OCI-LY7 (cell line): ENCODE data around the gene ZNF462. TPM values are rescaled to one million over a fixed set of nuclear protein-coding genes. Genes with fewer than 3 reads are reported as not detected.

ENCODE experiments used
- BruUV-seq: library from RNA; stranded (reverse); fragments of 400-500 nt; replicated peaks from 2 replicates; lab custom pipeline; 2021; lab: Mats Ljungman, UMichigan
- CTCF ChIA-PET: fragments of 300-600 bp; sonication (Branson Sonifier 250); formaldehyde crosslinking; loops from one replicate; lab custom pipeline; 2022; ENCODE audit warnings: antibody characterized with exemption; ENCODE audit not compliant: unreplicated experiment; lab: Charles Lee
- POLR2A ChIA-PET: fragments of 300-600 bp; sonication (Branson Sonifier 250); formaldehyde crosslinking; loops from one replicate; lab custom pipeline; 2022; ENCODE audit warnings: antibody characterized with exemption; lab: Charles Lee
- DNase-seq: peaks from one replicate; pipeline ENCODE4 v3.0.0-alpha.2; 2015; ENCODE audit warnings: low spot score
- H2AFZ ChIP-seq: fragments of 200-600 bp; sonication (generic), shearing (Covaris generic); 2 replicates; pipeline ENCODE4 v1.6.1; 2014; ENCODE audit warnings: mild to moderate bottlenecking, antibody characterized with exemption, low read length, moderate library complexity
- H3K27ac ChIP-seq: fragments of 200-600 bp; sonication (generic); 2 replicates; pipeline ENCODE4 v1.5.1; 2014; ENCODE audit warnings: mixed run types, low read depth, mild to moderate bottlenecking, moderate library complexity, low read length, inconsistent platforms; ENCODE audit not compliant: poor library complexity, severe bottlenecking
- H3K36me3 ChIP-seq: fragments of 200-600 bp; sonication (generic); 2 replicates; pipeline ENCODE4 v1.6.1; 2014; ENCODE audit warnings: mild to moderate bottlenecking, antibody characterized with exemption, low read length, moderate library complexity, mixed read lengths; ENCODE audit not compliant: insufficient read depth
- H3K4me1 ChIP-seq: fragments of 200-600 bp; sonication (generic); 2 replicates; pipeline ENCODE4 v1.5.1; 2014; ENCODE audit warnings: mild to moderate bottlenecking, low read length; ENCODE audit not compliant: insufficient read depth, poor library complexity, severe bottlenecking
- H3K4me2 ChIP-seq: fragments of 200-600 bp; sonication (generic); 2 replicates; pipeline ENCODE4 v1.6.1; 2014; ENCODE audit warnings: mild to moderate bottlenecking, low read length
- H3K4me3 ChIP-seq: fragments of 200-600 bp; sonication (generic); 2 replicates; pipeline ENCODE4 v1.5.1; 2014; ENCODE audit warnings: mild to moderate bottlenecking, low read depth, low read length; ENCODE audit not compliant: poor library complexity, severe bottlenecking
- H3K79me2 ChIP-seq: fragments of 200-600 bp; sonication (generic); 2 replicates; pipeline ENCODE4 v1.6.1; 2016; ENCODE audit warnings: low read depth, mild to moderate bottlenecking, low read length, moderate library complexity, mixed read lengths; ENCODE audit not compliant: insufficient read depth
- H3K9me2 ChIP-seq: fragments of 200-600 bp; sonication (generic); 2 replicates; pipeline ENCODE4 v1.6.1; 2016; ENCODE audit warnings: mild to moderate bottlenecking, low read length, mixed read lengths; ENCODE audit not compliant: insufficient read depth
- H3K9me3 ChIP-seq: fragments of 200-600 bp; sonication (generic); 2 replicates; pipeline ENCODE4 v1.6.1; 2014; ENCODE audit warnings: mild to moderate bottlenecking, mixed run types, low read length, mixed read lengths
- H4K20me1 ChIP-seq: fragments of 200-600 bp; sonication (generic); 2 replicates; pipeline ENCODE4 v1.6.1; 2014; ENCODE audit warnings: mild to moderate bottlenecking, antibody characterized with exemption, low read length, moderate library complexity, mixed read lengths; ENCODE audit not compliant: insufficient read depth
- CTCF ChIP-seq: fragments of 200-600 bp; sonication (generic); conservative IDR thresholded peaks from 2 replicates; pipeline ENCODE4 v1.5.1; 2014; ENCODE audit warnings: mild to moderate bottlenecking, antibody characterized with exemption, low read length, moderate library complexity, mixed read lengths
- EZH2phosphoT487 ChIP-seq: fragments of 200-600 bp; sonication (generic); IDR thresholded peaks from 2 replicates; pipeline ENCODE4 v1.6.1; 2018; ENCODE audit warnings: low read depth, borderline replicate concordance, mild to moderate bottlenecking, mixed run types, antibody characterized with exemption, low read length, moderate library complexity, mixed read lengths
- intact Hi-C: fragments of 100-400 bp; cut with micrococcal nuclease; formaldehyde crosslinking; loops from one replicate; pipeline ENCODE4 v1.10.0; 2022; ENCODE audit not compliant: unreplicated experiment
- total RNA-seq, 2 experiments: library from RNA; depleted of rRNA in 1 of 2; stranded (reverse); fragments of >200 nt in 1 of 2; shearing (Covaris generic) in 1 of 2; gene quantifications; 2 replicates each; pipeline ENCODE4 v1.2.3, GENCODE V29; 2014 to 2022

ZNF462 gene
- total RNA-seq, 2 experiments from 2014 or later = 0.88 to 1.1 TPM

- no peak overlapping the region for H3K4me3 ChIP-seq
- H2AFZ ChIP-seq = no peak overlapping the region
- H4K20me1 ChIP-seq = no peaks in the 10 kb centered on the region
- intact Hi-C loops = no loop called here
- CTCF ChIA-PET = no interaction called here
- no peaks in the 10 kb centered on the region for H3K79me2 ChIP-seq
- H3K4me1 ChIP-seq = no peaks in the 10 kb centered on the region
- H3K4me2 ChIP-seq = no peak overlapping the region
- POLR2A ChIA-PET = no interaction called here
- no peaks in the 10 kb centered on the region for H3K9me2 ChIP-seq
- no peaks in the 10 kb centered on the region for H3K36me3 ChIP-seq
- BruUV-seq = no TSS peak
- DNase-seq = no peak
- TF ChIP-seq CTCF = no peak
- no peak overlapping the region for H3K27ac ChIP-seq
- no peaks in the 10 kb centered on the region for H3K9me3 ChIP-seq
Measured at GRCh38 chr9:106929471-106930177, 66.7 kb downstream of the ZNF462 start.

- TF ChIP-seq CTCF (no peak), EZH2phosphoT487 (no peak)
- CTCF ChIA-PET = no interaction called here
- Histone ChIP-seq H2AFZ (no peak overlapping the region), H3K4me2 (no peak overlapping the region), H3K79me2 (no peaks in the 10 kb centered on the region), H3K9me3 (no peaks in the 10 kb centered on the region), H3K36me3 (no peaks in the 10 kb centered on the region), H3K4me1 (no peaks in the 10 kb centered on the region), H3K9me2 (no peaks in the 10 kb centered on the region), H3K27ac (no peak overlapping the region), H4K20me1 (no peaks in the 10 kb centered on the region), H3K4me3 (no peak overlapping the region)
- DNase-seq = no peak
- POLR2A ChIA-PET = interaction anchor here (1.7 kb wide), 1 partner anchor 9 kb away, joined by 7 read pairs; no protein-coding TSS in a partner anchor
- intact Hi-C loops = no loop called here
- no TSS peak for BruUV-seq
Measured at GRCh38 chr9:106930477-106930876, 67.5 kb downstream of the ZNF462 start.

GRCh38 chr9:106931466-106931865 lies 68.5 kb downstream of the ZNF462 start:
- H3K4me1 ChIP-seq = no peaks in the 10 kb centered on the region
- H4K20me1 ChIP-seq = no peaks in the 10 kb centered on the region
- intact Hi-C loops = no loop called here
- no peak overlapping the region for H2AFZ ChIP-seq
- H3K79me2 ChIP-seq = no peaks in the 10 kb centered on the region
- no peaks in the 10 kb centered on the region for H3K36me3 ChIP-seq
- CTCF ChIA-PET = no interaction called here
- BruUV-seq = no TSS peak
- TF ChIP-seq EZH2phosphoT487 = no peak
- H3K27ac ChIP-seq = no peak overlapping the region
- no peak for DNase-seq
- H3K4me3 ChIP-seq = no peak overlapping the region
- H3K9me3 ChIP-seq = no peaks in the 10 kb centered on the region
- no peak overlapping the region for H3K4me2 ChIP-seq
- POLR2A ChIA-PET = interaction anchor here (1.7 kb wide), 1 partner anchor 10 kb away, joined by 7 read pairs; no protein-coding TSS in a partner anchor
- H3K9me2 ChIP-seq = no peaks in the 10 kb centered on the region; the same call in 1 of the 2 replicates
